ENCODE results near the gene KRT8.
"Not testable (repeated sequence)": the region's sequence is repeated elsewhere in the genome, so short reads cannot be mapped to it uniquely, and the experiment has no call there.

KRT8 gene

GRCh38 chr12:52900896-52901714 lies 3.8 kb downstream of the KRT8 start:
- Mint-ChIP-seq H3K27me3 (no peaks in the 10 kb centered on the region), H3K4me1 (ENCODE audit: low read depth) (peaks cover 4% of the 10 kb centered on the region), H3K4me3 (no peak overlapping the region), H3K27ac (no peak overlapping the region), H3K36me3 (ENCODE audit: low read depth) (no peaks in the 10 kb centered on the region), H3K9me3 (no peaks in the 10 kb centered on the region)
- intact Hi-C loops (cut with micrococcal nuclease) = no loop called here

GRCh38 chr12:52900166-52900895 lies 4.5 kb downstream of the KRT8 start:
- no peaks in the 10 kb centered on the region for H3K36me3 Mint-ChIP-seq (ENCODE audit: low read depth)
- H3K4me1 Mint-ChIP-seq (ENCODE audit: low read depth) = peaks cover 4% of the 10 kb centered on the region
- H3K27me3 Mint-ChIP-seq = peaks cover 1% of the 10 kb centered on the region
- H3K9me3 Mint-ChIP-seq = no peaks in the 10 kb centered on the region
- H3K27ac Mint-ChIP-seq = no peak overlapping the region
- no peak overlapping the region for H3K4me3 Mint-ChIP-seq
- intact Hi-C loops (cut with micrococcal nuclease) = no loop called here

- Mint-ChIP-seq H3K4me3 (no peak overlapping the region), H3K9me3 (no peaks in the 10 kb centered on the region), H3K27me3 (peaks cover 1% of the 10 kb centered on the region), H3K27ac (no peak overlapping the region), H3K4me1 (ENCODE audit: low read depth) (peaks cover 4% of the 10 kb centered on the region), H3K36me3 (ENCODE audit: low read depth) (no peaks in the 10 kb centered on the region)
- intact Hi-C loops (cut with micrococcal nuclease) = no loop called here
Observed at GRCh38 chr12:52899338-52900035, 5.4 kb downstream of the KRT8 start.

- no peaks in the 10 kb centered on the region for H3K4me1 Mint-ChIP-seq (ENCODE audit: low read depth)
- peaks cover 1% of the 10 kb centered on the region for H3K27me3 Mint-ChIP-seq
- no peaks in the 10 kb centered on the region for H3K9me3 Mint-ChIP-seq
Observed at GRCh38 chr12:52896190-52897100, 8.4 kb downstream of the KRT8 start.

GRCh38 chr12:52895726-52896189 lies 9.1 kb downstream of the KRT8 start:
- peaks cover 1% of the 10 kb centered on the region for H3K27me3 Mint-ChIP-seq
- no peaks in the 10 kb centered on the region for H3K9me3 Mint-ChIP-seq
- no peak overlapping the region for H3K4me3 Mint-ChIP-seq
- no peak overlapping the region for H3K27ac Mint-ChIP-seq
- intact Hi-C loops (cut with micrococcal nuclease) = no loop called here
- no peaks in the 10 kb centered on the region for H3K4me1 Mint-ChIP-seq (ENCODE audit: low read depth)
- no peaks in the 10 kb centered on the region for H3K36me3 Mint-ChIP-seq (ENCODE audit: low read depth)

More at GRCh38 chr12:52896190-52897100, 8.4 kb downstream of the KRT8 start:
- intact Hi-C loops (cut with micrococcal nuclease) = no loop called here
- H3K36me3 Mint-ChIP-seq (ENCODE audit: low read depth) = no peaks in the 10 kb centered on the region
- H3K27ac Mint-ChIP-seq = no peak overlapping the region
- no peak overlapping the region for H3K4me3 Mint-ChIP-seq

- Mint-ChIP-seq H3K4me3 (no peak overlapping the region), H3K27me3 (peaks cover 4% of the 10 kb centered on the region), H3K27ac (no peak overlapping the region), H3K4me1 (ENCODE audit: low read depth) (peaks cover 5% of the 10 kb centered on the region), H3K36me3 (ENCODE audit: low read depth) (no peaks in the 10 kb centered on the region), H3K9me3 (no peaks in the 10 kb centered on the region)
- intact Hi-C loops (cut with micrococcal nuclease) = no loop called here
Observed at GRCh38 chr12:52892974-52893373, 11.9 kb downstream of the KRT8 start.

- intact Hi-C loops (cut with micrococcal nuclease) = no loop called here
- Mint-ChIP-seq H3K9me3 (no peaks in the 10 kb centered on the region), H3K27ac (no peak overlapping the region), H3K36me3 (ENCODE audit: low read depth) (no peaks in the 10 kb centered on the region), H3K27me3 (peaks cover 4% of the 10 kb centered on the region), H3K4me1 (ENCODE audit: low read depth) (peaks cover 5% of the 10 kb centered on the region), H3K4me3 (no peak overlapping the region)
Observed at GRCh38 chr12:52892207-52892852, 12.5 kb downstream of the KRT8 start.

- Mint-ChIP-seq H3K27ac (no peak overlapping the region), H3K9me3 (no peaks in the 10 kb centered on the region), H3K4me3 (no peak overlapping the region), H3K36me3 (ENCODE audit: low read depth) (no peaks in the 10 kb centered on the region), H3K27me3 (peaks cover 4% of the 10 kb centered on the region), H3K4me1 (ENCODE audit: low read depth) (peaks cover 5% of the 10 kb centered on the region)
- intact Hi-C loops (cut with micrococcal nuclease) = no loop called here
Observed at GRCh38 chr12:52891044-52891443, 13.8 kb downstream of the KRT8 start.

GRCh38 chr12:52890417-52890816 lies 14.5 kb downstream of the KRT8 start:
- H3K4me3 Mint-ChIP-seq = no peak overlapping the region
- no peaks in the 10 kb centered on the region for H3K36me3 Mint-ChIP-seq (ENCODE audit: low read depth)
- peaks cover 3% of the 10 kb centered on the region for H3K27me3 Mint-ChIP-seq
- no peaks in the 10 kb centered on the region for H3K9me3 Mint-ChIP-seq
- no peak overlapping the region for H3K27ac Mint-ChIP-seq
- intact Hi-C loops (cut with micrococcal nuclease) = no loop called here
- peaks cover 5% of the 10 kb centered on the region for H3K4me1 Mint-ChIP-seq (ENCODE audit: low read depth)

GRCh38 chr12:52884526-52885293 lies 20.2 kb downstream of the KRT8 start:
- H3K4me3 Mint-ChIP-seq = no peak overlapping the region
- intact Hi-C loops (cut with micrococcal nuclease) = loop anchor here (1.0 to 10.0 kb wide), 2 partner anchors 97 to 730 kb away; no protein-coding TSS in a partner anchor
- peaks cover 19% of the 10 kb centered on the region for H3K27me3 Mint-ChIP-seq
- no peak overlapping the region for H3K27ac Mint-ChIP-seq
- no peaks in the 10 kb centered on the region for H3K9me3 Mint-ChIP-seq
- H3K4me1 Mint-ChIP-seq (ENCODE audit: low read depth) = peaks cover 19% of the 10 kb centered on the region
- H3K36me3 Mint-ChIP-seq (ENCODE audit: low read depth) = no peaks in the 10 kb centered on the region

GRCh38 chr12:52880499-52880898 lies 24.4 kb downstream of the KRT8 start:
- H3K36me3 Mint-ChIP-seq (ENCODE audit: low read depth); H3K27ac Mint-ChIP-seq; H3K9me3 Mint-ChIP-seq; H3K4me3 Mint-ChIP-seq: not testable (repeated sequence)
- peaks cover 22% of the 10 kb centered on the region for H3K27me3 Mint-ChIP-seq
- intact Hi-C loops (cut with micrococcal nuclease) = loop anchor here (1.0 to 10.0 kb wide), 2 partner anchors 297 to 726 kb away; no protein-coding TSS in a partner anchor
- H3K4me1 Mint-ChIP-seq (ENCODE audit: low read depth) = peaks cover 27% of the 10 kb centered on the region
